ENCODE measurements around the gene MYL5.

MYL5 gene

GRCh38 chr4:649751-650310 lies 24.5 kb upstream of the MYL5 start:
- no peaks in the 10 kb centered on the region for H3K36me3 ChIP-seq (replicated peaks)
- no peak for DNase-seq (ENCODE audit: low spot score in 2 of 2)
- H3K27me3 ChIP-seq (ENCODE audit: low read depth) = no peaks in the 10 kb centered on the region
- in situ Hi-C loops (cut with MboI; ENCODE audit: low sequenced_read_pairs) = no loop called here
- no peaks in the 10 kb centered on the region for H3K4me1 ChIP-seq
- 0 out of 2 replicates have a peak, but pooled peaks cover 2% of the 10 kb centered on the region for H3K9me3 ChIP-seq
- H3K4me3 ChIP-seq = no peak overlapping the region

DNA sequence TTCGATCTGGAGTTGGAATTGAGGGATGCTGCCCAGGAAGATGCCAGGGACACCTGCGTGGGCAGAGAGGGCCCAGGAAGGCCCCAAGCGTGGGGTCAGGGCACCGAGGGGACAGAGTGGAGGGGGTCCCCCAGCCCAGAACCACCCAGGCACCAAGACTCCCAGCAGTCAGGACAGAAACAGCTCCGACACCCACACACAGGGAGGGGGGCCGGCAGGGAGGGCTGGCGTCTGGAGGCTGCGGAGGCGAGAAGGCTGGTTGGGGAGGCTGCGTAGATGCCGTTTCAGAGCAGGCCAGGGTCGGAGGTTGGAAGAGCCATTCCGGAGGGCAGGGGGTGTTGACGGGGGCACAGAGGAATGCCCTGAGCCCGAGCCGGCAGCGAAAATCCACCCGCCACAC lies 23.9 kb upstream of the MYL5 start:
- no peaks in the 10 kb centered on the region for H3K36me3 ChIP-seq (replicated peaks)

GRCh38 chr4:650951-651883 lies 23.1 kb upstream of the MYL5 start:
- Histone ChIP-seq H3K4me3 (no peak overlapping the region), H3K4me1 (no peaks in the 10 kb centered on the region), H3K36me3 (replicated peaks) (no peaks in the 10 kb centered on the region), H3K9me3 (0 out of 2 replicates have a peak, but pooled peaks cover 2% of the 10 kb centered on the region), H3K27me3 (ENCODE audit: low read depth) (no peaks in the 10 kb centered on the region)
- in situ Hi-C loops (cut with MboI; ENCODE audit: low sequenced_read_pairs) = no loop called here
- DNase-seq (ENCODE audit: low spot score in 2 of 2) = no peak

More for the DNA sequence above, 23.9 kb upstream of the MYL5 start:
- DNase-seq (ENCODE audit: low spot score in 2 of 2) = no peak
- Histone ChIP-seq H3K9me3 (0 out of 2 replicates have a peak, but pooled peaks cover 2% of the 10 kb centered on the region), H3K4me3 (no peak overlapping the region), H3K4me1 (no peaks in the 10 kb centered on the region), H3K27me3 (ENCODE audit: low read depth) (no peaks in the 10 kb centered on the region)
- in situ Hi-C loops (cut with MboI; ENCODE audit: low sequenced_read_pairs) = no loop called here

- DNase-seq (ENCODE audit: low spot score in 2 of 2) = no peak
- H3K9me3 ChIP-seq = 0 out of 2 replicates have a peak, but pooled peaks cover 2% of the 10 kb centered on the region
- in situ Hi-C loops (cut with MboI; ENCODE audit: low sequenced_read_pairs) = no loop called here
- no peaks in the 10 kb centered on the region for H3K4me1 ChIP-seq
- no peaks in the 10 kb centered on the region for H3K36me3 ChIP-seq (replicated peaks)
- H3K4me3 ChIP-seq = no peak overlapping the region
- no peaks in the 10 kb centered on the region for H3K27me3 ChIP-seq (ENCODE audit: low read depth)
Measured at GRCh38 chr4:651884-652642, 22.3 kb upstream of the MYL5 start.

DNA sequence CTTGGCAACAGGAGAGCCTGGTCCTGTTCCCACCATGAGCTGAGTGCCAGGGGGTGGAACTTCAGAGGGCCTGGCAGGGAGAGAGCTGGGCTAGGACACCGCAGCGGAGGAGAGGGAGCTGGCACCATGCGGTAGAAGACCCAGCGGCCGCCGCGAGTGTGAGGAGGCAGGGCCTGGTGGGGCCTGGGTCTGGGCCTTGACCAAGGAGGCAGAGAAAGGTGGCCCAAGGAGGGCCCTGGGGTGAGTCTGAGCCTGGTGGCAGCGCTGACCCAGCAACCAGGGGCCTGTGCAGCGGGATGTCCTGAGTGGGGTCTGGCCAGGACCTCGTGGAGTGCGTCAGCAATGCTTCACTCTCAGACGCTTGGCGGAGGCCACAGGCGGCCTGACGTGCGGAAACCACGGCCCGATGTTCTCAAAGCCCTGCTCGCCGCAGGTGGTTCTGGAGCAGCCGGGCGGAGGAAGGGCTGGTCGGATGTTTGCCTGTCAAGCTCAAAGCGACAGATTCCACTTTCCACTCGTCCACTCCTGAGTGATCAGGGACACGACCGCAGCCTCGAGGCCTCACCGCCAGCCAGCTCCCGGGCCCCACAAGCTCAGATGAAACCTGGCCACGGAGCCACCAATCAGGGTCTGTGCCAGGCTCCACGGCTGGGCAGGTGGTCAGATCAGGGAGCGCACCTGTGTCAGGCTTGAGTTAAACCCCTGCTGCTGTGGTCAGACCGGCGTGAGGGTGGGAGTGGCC lies 21.1 kb upstream of the MYL5 start:
- Histone ChIP-seq H3K4me1 (no peaks in the 10 kb centered on the region), H3K4me3 (no peak overlapping the region), H3K27me3 (ENCODE audit: low read depth) (no peaks in the 10 kb centered on the region), H3K9me3 (0 out of 2 replicates have a peak, but pooled peaks cover 2% of the 10 kb centered on the region), H3K36me3 (replicated peaks) (no peaks in the 10 kb centered on the region)
- in situ Hi-C loops (cut with MboI; ENCODE audit: low sequenced_read_pairs) = no loop called here
- DNase-seq (ENCODE audit: low spot score in 2 of 2) = no peak

GRCh38 chr4:653831-654502 lies 20.4 kb upstream of the MYL5 start:
- 0 out of 2 replicates have a peak, but pooled peaks cover 2% of the 10 kb centered on the region for H3K9me3 ChIP-seq
- H3K4me3 ChIP-seq = no peak overlapping the region
- H3K36me3 ChIP-seq (replicated peaks) = no peaks in the 10 kb centered on the region
- in situ Hi-C loops (cut with MboI; ENCODE audit: low sequenced_read_pairs) = no loop called here
- DNase-seq (ENCODE audit: low spot score in 2 of 2) = no peak
- no peaks in the 10 kb centered on the region for H3K27me3 ChIP-seq (ENCODE audit: low read depth)
- no peaks in the 10 kb centered on the region for H3K4me1 ChIP-seq

- Histone ChIP-seq H3K4me3 (no peak overlapping the region), H3K36me3 (replicated peaks) (no peaks in the 10 kb centered on the region), H3K27me3 (ENCODE audit: low read depth) (no peaks in the 10 kb centered on the region), H3K9me3 (0 out of 2 replicates have a peak, but pooled peaks cover 2% of the 10 kb centered on the region), H3K4me1 (no peaks in the 10 kb centered on the region)
- DNase-seq (ENCODE audit: low spot score in 2 of 2) = no peak
- in situ Hi-C loops (cut with MboI; ENCODE audit: low sequenced_read_pairs) = no loop called here
Measured at GRCh38 chr4:654503-654845, 19.9 kb upstream of the MYL5 start.

DNA sequence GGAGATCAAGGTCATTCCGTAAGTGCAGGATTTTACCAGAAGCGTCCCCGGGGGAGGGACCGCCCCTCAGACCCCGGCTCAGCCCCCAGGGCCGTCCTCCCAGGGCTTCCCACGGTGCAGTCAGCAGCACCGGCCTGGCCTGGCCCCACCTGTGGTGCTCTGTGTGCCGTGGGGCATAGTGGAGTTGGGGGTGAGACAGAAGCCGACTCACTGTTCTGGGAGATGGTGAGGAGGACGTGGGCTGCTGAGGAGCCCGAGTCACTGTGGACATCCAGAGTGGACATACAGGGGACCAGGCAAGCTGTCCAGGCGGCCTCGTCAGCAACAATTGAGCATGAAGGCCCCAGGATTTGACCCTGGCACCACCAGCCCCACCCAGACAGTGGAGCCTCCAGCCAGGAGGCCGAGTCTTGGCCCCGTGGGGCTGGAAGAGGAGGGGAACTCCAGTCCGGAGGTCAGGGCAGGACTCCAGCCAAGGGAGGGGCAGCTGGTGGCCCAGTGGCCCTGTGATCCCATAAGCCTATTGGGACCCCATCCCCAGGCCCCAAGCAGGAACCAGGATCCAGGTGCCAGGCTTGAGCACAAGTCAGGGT lies 19.4 kb upstream of the MYL5 start:
- H3K4me1 ChIP-seq = no peaks in the 10 kb centered on the region
- H3K27me3 ChIP-seq (ENCODE audit: low read depth) = no peaks in the 10 kb centered on the region
- no peaks in the 10 kb centered on the region for H3K36me3 ChIP-seq (replicated peaks)
- no peak overlapping the region for H3K4me3 ChIP-seq
- 0 out of 2 replicates have a peak, but pooled peaks cover 2% of the 10 kb centered on the region for H3K9me3 ChIP-seq
- in situ Hi-C loops (cut with MboI; ENCODE audit: low sequenced_read_pairs) = no loop called here
- no peak for DNase-seq (ENCODE audit: low spot score in 2 of 2)

DNA sequence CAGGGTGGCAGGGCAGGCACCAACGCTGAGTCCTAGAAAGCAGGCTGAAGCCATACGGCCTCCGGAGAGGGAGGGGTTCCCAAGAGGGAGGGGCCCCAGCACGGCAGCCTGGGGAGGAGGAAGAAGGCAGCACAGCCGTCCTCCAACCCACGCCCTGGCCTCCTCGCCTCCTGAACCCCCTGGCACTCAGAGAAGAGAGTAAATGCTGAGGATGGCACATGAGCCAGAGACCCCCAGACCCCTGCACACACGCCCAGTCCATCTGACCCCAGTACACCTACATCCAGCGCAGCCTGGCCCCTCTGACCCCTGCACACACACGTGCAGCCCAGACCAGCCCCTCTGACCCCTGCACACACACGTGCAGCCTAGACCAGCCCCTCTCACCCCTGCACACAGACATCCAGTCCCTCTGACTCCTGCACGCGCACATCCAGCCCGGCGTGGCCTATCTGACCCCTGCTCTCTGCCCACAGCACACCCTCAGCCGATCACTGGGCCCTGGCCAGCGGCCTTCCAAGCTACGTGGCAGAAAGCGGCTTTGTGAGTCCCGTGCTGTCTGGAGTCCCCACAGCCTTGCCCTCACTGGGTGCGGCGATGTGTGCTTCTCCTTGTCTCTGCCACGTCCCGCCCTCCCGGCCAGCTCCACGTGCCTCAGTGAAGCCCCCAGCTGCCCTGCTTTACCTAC lies 18.7 kb upstream of the MYL5 start:
- Histone ChIP-seq H3K27me3 (ENCODE audit: low read depth) (no peaks in the 10 kb centered on the region), H3K9me3 (0 out of 2 replicates have a peak, but pooled peaks cover 2% of the 10 kb centered on the region), H3K36me3 (replicated peaks) (no peaks in the 10 kb centered on the region), H3K4me1 (no peaks in the 10 kb centered on the region), H3K4me3 (no peak overlapping the region)
- no peak for DNase-seq (ENCODE audit: low spot score in 2 of 2)
- in situ Hi-C loops (cut with MboI; ENCODE audit: low sequenced_read_pairs) = no loop called here

GRCh38 chr4:656436-657337 lies 17.7 kb upstream of the MYL5 start:
- no peaks in the 10 kb centered on the region for H3K27me3 ChIP-seq (ENCODE audit: low read depth)
- H3K36me3 ChIP-seq (replicated peaks) = no peaks in the 10 kb centered on the region
- in situ Hi-C loops (cut with MboI; ENCODE audit: low sequenced_read_pairs) = no loop called here
- no peak for DNase-seq (ENCODE audit: low spot score in 2 of 2)
- H3K4me3 ChIP-seq = no peak overlapping the region
- no peaks in the 10 kb centered on the region for H3K4me1 ChIP-seq
- 0 out of 2 replicates have a peak, but pooled peaks cover 2% of the 10 kb centered on the region for H3K9me3 ChIP-seq

- in situ Hi-C loops (cut with MboI; ENCODE audit: low sequenced_read_pairs) = no loop called here
- Histone ChIP-seq H3K36me3 (replicated peaks) (no peaks in the 10 kb centered on the region), H3K4me1 (no peaks in the 10 kb centered on the region), H3K27me3 (ENCODE audit: low read depth) (no peaks in the 10 kb centered on the region), H3K4me3 (no peak overlapping the region), H3K9me3 (0 out of 2 replicates have a peak, but pooled peaks cover 2% of the 10 kb centered on the region)
- no peak for DNase-seq (ENCODE audit: low spot score in 2 of 2)
Measured at GRCh38 chr4:657338-657833, 17.0 kb upstream of the MYL5 start.

Data from HAP-1 (cell line).